HepG2 (cell line): ENCODE data around the gene CCRL2. TPM values are rescaled to one million over a fixed set of nuclear protein-coding genes. Genes with fewer than 3 reads are reported as not detected.

Experiments
- ATAC-seq: fragments of 200-7000 bp; cut with Tn5 transposase; 3 replicates; pipeline ENCODE4 v1.9.1; 2020; ENCODE audit warnings: mild to moderate bottlenecking, moderate library complexity
- BruUV-seq: library from RNA; stranded (reverse); fragments of 400-500 nt; replicated peaks from 2 replicates; lab custom pipeline; 2021; lab: Mats Ljungman, UMichigan
- CTCF ChIA-PET: fragments of 300-600 bp; formaldehyde crosslinking; extraction: SDS; loops from one replicate; lab custom pipeline; 2021; ENCODE audit warnings: low total read pairs, inconsistent platforms, low intra/inter-chr PET ratio; lab: Yijun Ruan, JAX
- POLR2A ChIA-PET: fragments of 350-600 bp; sonication (Branson Sonifier 250); formaldehyde crosslinking; loops from one replicate; lab custom pipeline; 2020; ENCODE audit warnings: antibody characterized with exemption, inconsistent platforms; lab: Yijun Ruan, JAX
- DNase-seq: peaks from one replicate; pipeline ENCODE4 v3.0.0-alpha.2; 2015; ENCODE audit warnings: low spot score
- FAIRE-seq: peaks from 3 replicates; lab custom pipeline; 2011; peaks lifted over from hg19 to GRCh38; lab: Jason Lieb, UNC
- H2AFZ ChIP-seq: one replicate; pipeline ENCODE4 v1.6.1; 2011; ENCODE audit warnings: low read length, inconsistent platforms
- H3K27ac ChIP-seq: fragments of 300-600 bp; 3 replicates; pipeline ENCODE4 v1.8.0; 2011; ENCODE audit warnings: mixed run types, mild to moderate bottlenecking, mixed read lengths, low read length, inconsistent platforms; ENCODE audit not compliant: insufficient read depth; ENCODE audit errors: extremely low read length
- H3K27me3 ChIP-seq, 2 experiments: fragments of 200-600 bp in 1 of 2; 2 replicates in 1 of 2; 3 replicates in 1 of 2; pipeline versions ENCODE4 v1.6.0 to v1.8.0; 2011; ENCODE audit warnings: low read length in 2 of 2, mild to moderate bottlenecking in 2 of 2, moderate library complexity in 2 of 2, inconsistent platforms in 1 of 2; ENCODE audit not compliant: insufficient read depth in 2 of 2, control insufficient read depth in 1 of 2
- H3K36me3 ChIP-seq, 2 experiments: fragments of 200-600 bp in 1 of 2; replicated peaks in 1 of 2; 2 replicates in 1 of 2; 3 replicates in 1 of 2; pipeline versions ENCODE4 v1.5.1 to v1.8.0; 2011; ENCODE audit warnings: low read length in 2 of 2, inconsistent platforms in 1 of 2; ENCODE audit not compliant: insufficient read depth in 2 of 2, control insufficient read depth in 1 of 2
- H3K4me1 ChIP-seq: 2 replicates; pipeline ENCODE4 v1.5.1; 2012; ENCODE audit warnings: low read length, inconsistent platforms; ENCODE audit not compliant: insufficient read depth
- H3K4me2 ChIP-seq: 2 replicates; pipeline ENCODE4 v1.6.0; 2011; ENCODE audit warnings: low read depth, low read length, inconsistent platforms
- H3K4me3 ChIP-seq, 3 experiments: fragments of 200-600 bp in 1 of 3; sonication (generic), shearing (Covaris generic) in 1 of 3; replicated peaks in 1 of 3; 2 replicates each; pipeline ENCODE4 v1.5.1; 2011 to 2016; ENCODE audit warnings: low read length in 3 of 3, inconsistent platforms in 2 of 3, low read depth in 2 of 3, mild to moderate bottlenecking in 2 of 3, control low read depth in 1 of 3, mixed read lengths in 1 of 3; ENCODE audit not compliant: insufficient read depth in 1 of 3
- H3K79me2 ChIP-seq: one replicate; pipeline ENCODE4 v1.6.1; 2011; ENCODE audit warnings: low read length, inconsistent platforms; ENCODE audit not compliant: insufficient read depth
- H3K9ac ChIP-seq: 2 replicates; pipeline ENCODE4 v1.6.0; 2011; ENCODE audit warnings: mild to moderate bottlenecking, low read depth, low read length, inconsistent platforms; ENCODE audit not compliant: insufficient read depth
- H3K9me3 ChIP-seq: 2 replicates; pipeline ENCODE4 v1.5.1; 2012; ENCODE audit warnings: mild to moderate bottlenecking, low read length
- H4K20me1 ChIP-seq: 2 replicates; pipeline ENCODE4 v1.6.0; 2011; ENCODE audit warnings: inconsistent platforms, mild to moderate bottlenecking, low read length, moderate library complexity; ENCODE audit not compliant: insufficient read depth
- ARID3A ChIP-seq: IDR thresholded peaks from 2 replicates; pipeline ENCODE4 v1.6.1; 2012; ENCODE audit warnings: low read depth, low read length, improper control_type of control experiment
- E2F2 ChIP-seq: sonication (generic); formaldehyde crosslinking; IDR thresholded peaks from 2 replicates; pipeline ENCODE4 v1.4.0; 2020; ENCODE audit warnings: missing genetic modification reagents, borderline replicate concordance
- GMEB1 ChIP-seq: sonication (generic); formaldehyde crosslinking; IDR thresholded peaks from 2 replicates; pipeline ENCODE4 v1.5.1; 2020; ENCODE audit warnings: missing genetic modification reagents, mild to moderate bottlenecking, borderline replicate concordance
- ISL2 ChIP-seq: sonication (generic); formaldehyde crosslinking; IDR thresholded peaks from 2 replicates; pipeline ENCODE4 v1.5.0; 2020; ENCODE audit warnings: missing genetic modification reagents
- KLF6 ChIP-seq: IDR thresholded peaks from 2 replicates; pipeline ENCODE4 v1.8.0; 2016; ENCODE audit warnings: missing biosample characterization, missing genetic modification reagents
- MAF1 ChIP-seq: sonication (generic); formaldehyde crosslinking; IDR thresholded peaks from 2 replicates; pipeline ENCODE4 v1.5.0; 2020; ENCODE audit warnings: missing genetic modification reagents, borderline replicate concordance
- PRPF4 ChIP-seq: fragments of 200-400 bp; formaldehyde crosslinking; IDR thresholded peaks from 2 replicates; pipeline ENCODE4 v1.6.1; 2016; ENCODE audit warnings: low read length, low read depth; ENCODE audit not compliant: poor library complexity, severe bottlenecking
- SCMH1 ChIP-seq: sonication (generic); formaldehyde crosslinking; IDR thresholded peaks from 2 replicates; pipeline ENCODE4 v1.9.0; 2021; ENCODE audit warnings: missing genetic modification reagents, mild to moderate bottlenecking, borderline replicate concordance
- SIN3A ChIP-seq: IDR thresholded peaks from 2 replicates; pipeline ENCODE4 v1.6.1; 2011; ENCODE audit warnings: low read depth, mild to moderate bottlenecking, control low read depth, low read length, borderline replicate concordance
- TFE3 ChIP-seq: IDR thresholded peaks from 2 replicates; pipeline ENCODE4 v1.6.1; 2016
- ZBTB49 ChIP-seq: sonication (generic); formaldehyde crosslinking; IDR thresholded peaks from 2 replicates; pipeline ENCODE4 v1.4.0; 2020; ENCODE audit warnings: missing genetic modification reagents, borderline replicate concordance
- ZZZ3 ChIP-seq: sonication (generic); formaldehyde crosslinking; IDR thresholded peaks from 2 replicates; pipeline ENCODE4 v1.4.0; 2020; ENCODE audit warnings: missing genetic modification reagents, mild to moderate bottlenecking, borderline replicate concordance
- WGBS: methylation state at CpG from one replicate; pipeline ENCODE4 v1.1.6; 2017; ENCODE audit warnings: low lambda C conversion rate; 5-methylcytosine and 5-hydroxymethylcytosine counted together
- in situ Hi-C: cut with HindIII; loops from 2 replicates; pipeline ENCODE4 v1.10.0; 2017; ENCODE audit warnings: low pct_unique_long_range_greater_than_20kb; ENCODE audit not compliant: extremely low pct_ligation_motif_present
- intact Hi-C: fragments of 100-400 bp; cut with micrococcal nuclease; formaldehyde crosslinking; loops from one replicate; pipeline ENCODE4 v1.10.0; 2022; ENCODE audit not compliant: unreplicated experiment
- polyA plus RNA-seq, 8 experiments: library from polyadenylated mRNA; depleted of rRNA in 3 of 8; stranded (reverse) in 7 of 8; unstranded in 1 of 8; fragments of >200 nt; fragmentation: Illumina TruSeq in 4 of 8; extraction: Trizol in 4 of 8; gene quantifications; 2 replicates each; pipeline versions ENCODE4 v1.2.1 to v1.2.3, GENCODE V29; 2011 to 2016; ENCODE audit warnings: low read depth in 4 of 8, missing spikeins in 1 of 8, mixed read lengths in 1 of 8; ENCODE audit not compliant: insufficient read depth in 1 of 8
- total RNA-seq, 5 experiments: library from RNA; depleted of rRNA; stranded (reverse); fragments of >200 nt; fragmentation: Illumina TruSeq; extraction: Trizol; gene quantifications; 2 replicates each; pipeline ENCODE4 v1.2.3, GENCODE V29; 2016; ENCODE audit warnings: low read depth in 1 of 5

CCRL2 gene
- total and polyA plus RNA-seq, 2 of the 13 experiments (the other 11 are each of a cell fraction or from before 2014, with no cell fraction given): not detected

- no peak for TF ChIP-seq GMEB1 (CRISPR knock-in tag)
- no peak for TF ChIP-seq SCMH1 (CRISPR knock-in tag)
- TF ChIP-seq MAF1: no peak
- TF ChIP-seq SIN3A: no peak
- no peak for TF ChIP-seq E2F2 (CRISPR knock-in tag)
- no peak for TF ChIP-seq ARID3A
- TF ChIP-seq KLF6 (CRISPR knock-in tag): no peak
These were observed 31.8 kb upstream of the CCRL2 start (continued) for GRCh38 chr3:46375218-46375617.

GRCh38 chr3:46375814-46376213, 31.2 kb upstream of the CCRL2 start:
- POLR2A ChIA-PET: no interaction called here
- no peak for FAIRE-seq
- intact Hi-C loops: no loop called here
- WGBS: 2% methylated on average over 2 of the region's 2 CpGs
- Histone ChIP-seq H3K27ac (no peak overlapping the region), H3K4me2 (no peak overlapping the region), H4K20me1 (no peaks in the 10 kb centered on the region), H3K79me2 (no peaks in the 10 kb centered on the region), H3K4me1 (no peaks in the 10 kb centered on the region), H3K9ac (no peak overlapping the region), H2AFZ (no peak overlapping the region), H3K27me3 (peaks cover 2 to 8% of the 10 kb centered on the region in 2 experiments; a peak in 3 of 5 replicates), H3K36me3 (no peaks in the 10 kb centered on the region), H3K4me3 (no peak overlapping the region), H3K9me3 (no peaks in the 10 kb centered on the region)
- BruUV-seq: no TSS peak
- no peak for DNase-seq
- no peak for ATAC-seq
- CTCF ChIA-PET: no interaction called here
- in situ Hi-C loops: no loop called here
- TF ChIP-seq ISL2 (CRISPR knock-in tag) (no peak), ZZZ3 (no peak), PRPF4 (no peak), ZBTB49 (CRISPR knock-in tag) (no peak), TFE3 (no peak)
